Measurements from ENCODE around the gene SIGLEC10.

DNA sequence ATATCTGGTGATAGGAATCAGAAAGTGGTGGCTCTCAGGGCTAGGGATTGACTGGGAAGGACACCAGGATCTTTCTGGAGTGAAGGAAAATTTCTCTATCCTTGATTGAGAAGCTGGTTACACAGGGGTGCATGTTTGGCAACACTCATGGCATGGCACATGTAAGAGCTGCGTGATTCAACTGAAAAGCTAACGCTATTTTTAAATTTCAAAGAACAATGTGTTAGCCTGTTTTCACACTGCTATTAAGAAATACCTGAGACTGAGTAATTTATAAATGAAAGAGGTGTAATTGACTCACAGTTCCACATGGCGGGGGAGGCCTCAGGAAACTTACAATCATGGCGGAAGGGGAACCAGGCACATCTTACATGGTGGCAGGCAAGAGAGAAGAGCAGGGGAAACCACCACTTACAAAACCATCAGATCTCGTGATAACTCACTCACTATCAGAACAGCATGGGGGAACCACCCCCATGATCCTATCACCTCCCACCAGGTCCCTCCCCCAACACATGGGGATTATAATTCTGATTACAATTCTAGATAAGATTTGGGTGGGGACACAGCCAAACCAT, 33.4 kb upstream of the SIGLEC10 start:
- TF ChIP-seq, protein P1, sequence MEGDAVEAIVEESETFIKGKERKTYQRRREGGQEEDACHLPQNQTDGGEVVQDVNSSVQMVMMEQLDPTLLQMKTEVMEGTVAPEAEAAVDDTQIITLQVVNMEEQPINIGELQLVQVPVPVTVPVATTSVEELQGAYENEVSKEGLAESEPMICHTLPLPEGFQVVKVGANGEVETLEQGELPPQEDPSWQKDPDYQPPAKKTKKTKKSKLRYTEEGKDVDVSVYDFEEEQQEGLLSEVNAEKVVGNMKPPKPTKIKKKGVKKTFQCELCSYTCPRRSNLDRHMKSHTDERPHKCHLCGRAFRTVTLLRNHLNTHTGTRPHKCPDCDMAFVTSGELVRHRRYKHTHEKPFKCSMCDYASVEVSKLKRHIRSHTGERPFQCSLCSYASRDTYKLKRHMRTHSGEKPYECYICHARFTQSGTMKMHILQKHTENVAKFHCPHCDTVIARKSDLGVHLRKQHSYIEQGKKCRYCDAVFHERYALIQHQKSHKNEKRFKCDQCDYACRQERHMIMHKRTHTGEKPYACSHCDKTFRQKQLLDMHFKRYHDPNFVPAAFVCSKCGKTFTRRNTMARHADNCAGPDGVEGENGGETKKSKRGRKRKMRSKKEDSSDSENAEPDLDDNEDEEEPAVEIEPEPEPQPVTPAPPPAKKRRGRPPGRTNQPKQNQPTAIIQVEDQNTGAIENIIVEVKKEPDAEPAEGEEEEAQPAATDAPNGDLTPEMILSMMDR (IDR thresholded peaks at IDR 0.05; ENCODE audit: low read length) = no peak
- TF ChIP-seq EZH2phosphoT487 (IDR thresholded peaks at IDR 0.05; ENCODE audit: low read length) = no peak
- no peak for TF ChIP-seq EZH2 (optimal IDR thresholded peaks at IDR 0.05; ENCODE audit: low read depth, low read length)
